GM18951 (cell line): Measurements from ENCODE around the gene SEC24C.
A peak's percentile ranks its signal among the peaks of the same experiment; 100 is the strongest.
"Not testable (repeated sequence)": the region's sequence is repeated elsewhere in the genome, so short reads cannot be mapped to it uniquely, and the experiment has no call there.

Experiments used
- POLR2A ChIP-seq: IDR thresholded peaks from 4 replicates; pipeline ENCODE4 v1.6.1; 2011; ENCODE audit warnings: mild to moderate bottlenecking; ENCODE audit not compliant: insufficient read length, insufficient read depth; ENCODE audit errors: extremely low read depth
- in situ Hi-C: fragments of 300-500 bp; cut with MboI; formaldehyde crosslinking; loops from one replicate; pipeline ENCODE4 v1.12.0; 2022; ENCODE audit warnings: low sequenced_read_pairs, mixed read lengths, inconsistent platforms; ENCODE audit not compliant: unreplicated experiment

The SEC24C gene

DNA sequence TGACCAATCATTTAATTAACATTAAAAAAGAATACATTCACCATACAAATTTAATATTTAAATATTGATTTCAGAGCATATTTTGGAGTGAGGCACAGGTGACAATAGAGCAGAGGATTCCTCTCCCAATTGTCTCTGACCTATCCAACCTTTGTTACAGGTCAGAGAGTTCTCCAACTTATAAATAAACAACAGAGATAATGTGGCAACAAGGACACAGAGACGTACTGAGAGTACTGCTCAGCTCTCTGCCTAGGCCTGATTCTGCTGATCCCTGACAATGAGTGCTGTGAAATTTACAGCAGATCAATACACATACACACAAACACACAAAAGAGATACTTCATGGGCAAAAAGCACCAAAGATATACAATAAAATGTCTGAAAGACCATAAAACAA lies 27.9 kb upstream of the SEC24C start:
- in situ Hi-C loops, result no loop called here

DNA sequence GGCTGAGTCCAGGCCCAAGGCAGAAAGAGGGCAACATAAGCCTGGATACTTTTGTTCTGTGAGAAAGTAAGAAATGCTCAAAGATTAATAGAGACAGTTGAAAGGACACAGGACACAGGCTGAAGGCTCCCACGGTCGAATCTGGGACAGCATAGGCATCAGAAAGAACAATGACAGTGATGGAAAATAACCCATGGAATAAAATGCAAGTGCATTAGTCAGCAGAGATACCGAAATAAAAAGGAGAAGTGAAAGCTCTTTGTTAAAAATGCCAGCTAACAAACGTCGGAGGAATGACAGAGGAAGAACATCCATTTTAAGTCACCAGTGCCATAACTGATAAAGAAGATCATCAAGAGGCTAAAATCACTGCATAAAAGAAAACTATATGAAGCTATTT lies 26.6 kb upstream of the SEC24C start:
- TF ChIP-seq POLR2A, result no peak
- in situ Hi-C loops, result no loop called here

More for the DNA sequence above, 27.9 kb upstream of the SEC24C start:
- no peak for TF ChIP-seq POLR2A

GRCh38 chr10:73720561-73720960 lies 23.6 kb upstream of the SEC24C start:
- in situ Hi-C loops, result not testable (repeated sequence)

DNA sequence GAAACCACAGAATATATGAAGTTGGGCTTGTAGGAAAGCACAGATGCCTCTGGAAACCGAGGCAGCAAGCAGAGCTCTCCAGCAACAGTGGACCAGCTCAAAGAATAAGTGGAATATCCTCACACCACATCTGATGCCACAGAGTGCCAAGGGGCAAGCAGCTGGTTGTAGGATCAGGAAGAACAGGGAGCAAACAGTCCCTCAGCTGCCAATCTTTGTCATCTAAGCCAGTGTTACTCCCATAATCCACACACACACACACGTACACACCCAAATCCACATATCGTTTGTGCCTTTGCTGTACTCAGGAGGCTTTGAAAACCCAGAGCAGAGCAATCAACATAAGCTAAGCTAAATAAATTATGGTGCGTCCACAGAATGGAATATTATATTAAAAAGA lies 20.7 kb upstream of the SEC24C start:
- in situ Hi-C loops, result no loop called here
- TF ChIP-seq POLR2A, result no peak

- in situ Hi-C loops, result not testable (repeated sequence)
Measured at GRCh38 chr10:73729781-73730152, 14.4 kb upstream of the SEC24C start.

DNA sequence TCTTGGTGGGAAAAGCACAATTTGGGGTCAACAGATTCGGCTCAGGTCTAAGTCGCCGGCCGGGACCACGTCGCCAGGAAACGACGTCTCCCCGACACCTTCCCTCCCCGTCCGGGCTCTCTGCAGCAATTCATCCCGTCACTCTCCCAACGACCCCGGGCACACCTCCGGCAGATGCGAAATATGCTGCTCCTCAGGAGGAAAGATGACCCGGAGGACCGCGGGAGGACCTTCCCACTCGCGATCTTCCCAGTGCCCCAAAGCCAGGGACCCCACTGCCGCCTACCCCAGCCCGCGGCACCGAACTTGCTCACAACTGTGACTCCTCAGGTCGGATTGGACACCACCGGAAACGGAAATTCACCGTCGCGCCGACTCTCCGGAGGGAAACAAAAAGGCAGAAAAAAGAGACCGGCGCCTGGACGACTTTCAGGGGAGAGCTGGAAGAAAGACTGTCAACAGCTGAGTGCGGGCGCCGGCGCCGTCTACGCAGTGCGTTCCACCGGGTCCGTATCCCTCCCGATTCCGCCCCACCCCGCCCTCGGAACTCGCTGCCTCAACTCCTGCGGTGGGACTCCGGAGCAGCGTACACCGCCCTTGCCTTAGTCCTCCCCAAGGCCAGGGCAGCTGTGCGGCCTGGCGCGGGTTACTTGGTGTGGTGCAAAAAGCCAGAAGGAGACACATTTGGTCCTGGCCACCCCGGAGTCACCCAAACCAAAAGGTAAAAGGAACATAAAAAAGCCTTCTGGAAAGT lies 13.8 kb upstream of the SEC24C start:
- in situ Hi-C loops, result no loop called here

GRCh38 chr10:73731588-73732375 lies 12.4 kb upstream of the SEC24C start:
- TF ChIP-seq POLR2A, result no peak
- in situ Hi-C loops, result no loop called here

More for the DNA sequence above, 13.8 kb upstream of the SEC24C start:
- peak; percentile 96 for TF ChIP-seq POLR2A

DNA sequence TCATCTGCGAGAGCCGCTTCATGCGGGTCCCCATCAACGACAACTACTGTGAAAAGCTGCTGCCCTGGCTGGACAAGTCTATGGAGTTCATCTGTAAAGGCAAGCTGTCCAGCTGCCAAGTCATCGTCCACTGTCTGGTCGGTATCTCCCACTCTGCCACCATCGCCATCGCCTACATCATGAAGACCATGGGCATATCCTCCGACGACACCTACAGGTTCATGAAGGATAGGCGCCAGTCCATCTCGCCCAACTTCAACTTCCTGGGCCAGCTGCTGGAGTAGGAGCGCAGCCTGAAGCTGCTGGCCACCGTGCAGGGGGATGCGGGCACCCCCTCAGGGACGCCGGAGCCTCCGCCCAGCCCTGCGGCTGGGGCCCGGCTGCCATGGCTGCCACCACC lies 11.7 kb upstream of the SEC24C start:
- no peak for TF ChIP-seq POLR2A

DNA sequence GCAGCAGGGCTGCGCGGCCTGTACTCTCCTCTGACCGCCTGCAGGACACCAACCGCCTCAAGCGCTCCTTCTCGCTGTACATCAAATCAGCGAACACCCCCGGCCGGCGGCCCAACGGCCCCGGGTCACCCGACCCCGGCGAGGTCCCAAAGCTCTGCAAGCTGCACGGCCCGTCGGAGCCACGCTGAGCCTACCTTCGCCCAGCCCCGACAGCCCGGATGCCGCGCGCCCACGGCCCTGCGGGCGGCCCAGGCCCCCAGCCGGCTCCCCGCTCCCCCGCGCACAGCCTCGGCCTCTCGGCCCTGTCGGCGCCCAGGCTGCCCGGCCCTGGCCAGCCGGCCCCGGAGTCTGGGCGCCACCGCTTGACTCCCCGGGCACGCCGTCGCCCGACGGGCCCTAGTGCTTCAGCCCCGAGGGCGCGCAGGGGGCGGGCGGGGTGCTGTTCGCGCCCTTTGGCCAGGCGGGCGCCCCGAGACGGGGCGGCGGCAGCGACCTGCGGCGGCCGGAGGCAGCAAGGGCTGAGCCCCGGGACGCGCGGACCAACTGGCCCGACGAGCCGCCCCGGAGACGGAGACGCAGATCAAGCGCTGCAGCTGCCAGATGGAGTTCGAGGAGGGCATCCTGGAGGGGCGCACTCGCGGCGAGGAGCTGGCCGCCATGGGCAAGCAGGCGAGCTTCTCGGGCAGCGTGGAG lies 11.1 kb upstream of the SEC24C start:
- in situ Hi-C loops, result no loop called here
- TF ChIP-seq POLR2A, result no peak

More for the DNA sequence above, 11.7 kb upstream of the SEC24C start:
- in situ Hi-C loops, result no loop called here

- TF ChIP-seq POLR2A, result no peak
- in situ Hi-C loops, result no loop called here
Measured at GRCh38 chr10:73734028-73734720, 10.0 kb upstream of the SEC24C start.

DNA sequence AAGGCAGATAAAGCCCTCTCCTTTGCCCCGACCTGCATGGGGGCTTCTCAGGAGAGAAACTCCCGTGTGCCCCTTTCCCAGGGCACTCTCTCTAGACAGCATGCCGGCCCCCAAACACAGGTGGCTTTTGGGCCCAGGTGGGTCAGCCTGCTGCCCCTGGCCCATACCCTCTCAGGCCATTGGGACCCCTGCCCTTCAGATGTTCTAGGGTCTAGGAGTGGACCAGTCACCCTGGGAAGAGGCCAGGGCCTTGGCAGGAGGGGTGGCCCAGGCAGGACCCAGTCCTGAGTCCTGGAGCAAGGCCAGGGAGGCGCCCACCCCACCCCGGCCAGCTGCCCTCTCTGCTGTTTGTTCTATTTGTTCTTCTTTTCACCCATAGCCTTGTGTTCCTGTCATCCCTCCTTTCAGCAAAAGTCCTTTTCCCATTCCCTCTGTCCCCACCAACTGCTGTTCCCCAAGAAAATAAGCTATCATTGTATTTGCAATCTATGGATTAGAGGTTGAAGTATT lies 9.3 kb upstream of the SEC24C start:
- TF ChIP-seq POLR2A, result no peak
- in situ Hi-C loops, result no loop called here

DNA sequence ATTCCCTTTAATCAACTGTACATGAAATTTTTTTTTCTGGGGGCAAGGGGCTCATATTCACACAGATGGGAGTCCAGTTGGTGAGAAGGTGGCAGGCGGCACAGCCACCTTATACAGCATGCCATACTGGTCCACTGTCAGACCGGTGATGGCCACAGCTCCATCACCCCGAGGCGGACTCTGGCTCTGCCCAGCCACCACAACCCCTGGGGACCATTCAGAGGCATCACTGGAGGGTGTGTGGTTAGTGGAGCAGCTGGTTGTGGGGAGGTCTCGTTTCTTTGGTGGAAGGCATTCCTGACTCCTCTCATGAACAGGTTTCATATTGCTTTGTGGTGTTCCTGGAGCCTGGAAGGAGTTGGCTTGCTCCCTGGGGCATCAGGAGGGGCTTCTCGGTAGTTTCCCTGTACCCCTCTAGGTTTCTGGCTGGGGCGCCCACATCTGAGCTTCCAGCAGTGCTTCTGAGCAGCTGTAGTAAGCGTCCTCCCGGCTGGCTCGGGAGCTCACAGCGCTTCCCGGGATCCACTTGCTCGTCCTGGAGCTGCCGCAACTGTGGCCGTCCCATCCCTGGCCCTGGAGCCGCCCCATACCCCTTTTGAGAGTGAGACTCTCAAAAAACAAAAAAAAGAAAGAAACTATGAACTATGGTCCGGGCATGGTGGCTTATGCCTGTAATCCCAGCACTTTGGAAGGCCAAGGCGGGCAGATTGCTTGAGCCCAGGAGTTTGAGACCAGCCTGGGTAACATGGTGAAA lies 3.5 kb upstream of the SEC24C start:
- in situ Hi-C loops, result not testable (repeated sequence)

DNA sequence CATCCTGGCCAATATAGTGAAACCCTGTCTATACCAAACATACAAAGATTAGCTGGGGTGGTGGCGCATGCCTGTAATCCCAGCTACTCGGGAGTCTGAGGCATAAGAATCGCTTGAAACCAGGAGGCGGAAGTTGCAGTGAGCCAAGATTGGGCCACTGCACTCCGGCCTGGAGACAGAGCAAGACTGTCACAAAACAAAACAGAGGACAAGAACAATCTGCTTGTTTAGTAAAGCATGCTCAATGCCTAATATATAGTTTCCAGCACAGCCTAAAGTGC lies 1.8 kb upstream of the SEC24C start:
- in situ Hi-C loops, result no loop called here
- no peak for TF ChIP-seq POLR2A
